ENCODE results near the gene CDNF.

GRCh38 chr10:14833106-14833505 is 4.7 kb downstream of the CDNF start:
- TF ChIP-seq CTCF (IDR thresholded peaks at IDR 0.05) (no peak), POLR2A (IDR thresholded peaks at IDR 0.05) (no peak)

Measured in heart left ventricle (tissue), 13 donors.